K562 (cell line): ENCODE data around the gene GCN1. TPM values are rescaled to one million over a fixed set of nuclear protein-coding genes. Genes with fewer than 3 reads are reported as not detected.
A peak's percentile ranks its signal among the peaks of the same experiment; 100 is the strongest.

ENCODE experiments used
- HNRNPUL1 ChIP-seq: fragments of 200-400 bp; formaldehyde crosslinking; IDR thresholded peaks from 2 replicates; pipeline ENCODE4 v1.6.1; 2017; ENCODE audit warnings: low read length
- NEUROD1 ChIP-seq: fragments of 150-350 bp; IDR thresholded peaks from 2 replicates; pipeline ENCODE4 v1.6.1; 2014; ENCODE audit warnings: borderline replicate concordance, low read length, low read depth; ENCODE audit not compliant: partially characterized antibody
- TRIM24 ChIP-seq, 2 experiments: fragments of 450-650 bp; IDR thresholded peaks; 2 replicates each; pipeline ENCODE4 v1.6.1; 2016
- polyA plus RNA-seq, 8 experiments: library from polyadenylated mRNA; depleted of rRNA in 4 of 8; stranded (reverse) in 5 of 8; unstranded in 3 of 8; fragments of >200 nt; fragmentation: Nextera tagmentation in 2 of 8; fragmentation: Illumina TruSeq in 1 of 8; extraction: Ambion mirVana in 2 of 8; extraction: Trizol in 1 of 8; gene quantifications; 2 replicates each; pipeline versions ENCODE4 v1.2.1 to v1.2.3, GENCODE V29; 2011 to 2014; ENCODE audit warnings: inconsistent platforms in 1 of 8, missing spikeins in 1 of 8
- total RNA-seq, 7 experiments: library from RNA; depleted of rRNA in 6 of 7; stranded (reverse); fragments of >200 nt in 6 of 7; fragmentation: Illumina TruSeq in 2 of 7; extraction: Trizol in 2 of 7; gene quantifications; 2 replicates each; pipeline versions ENCODE4 v1.2.1 to v1.2.3, GENCODE V29; 2011 to 2021; ENCODE audit warnings: low replicate concordance in 1 of 7
- TF ChIP-seq, protein P1 (sequence below): IDR thresholded peaks from 3 replicates; pipeline ENCODE4 v1.6.1; 2011; ENCODE audit warnings: borderline replicate concordance, mild to moderate bottlenecking; ENCODE audit not compliant: insufficient read length, insufficient read depth
- TF ChIP-seq, protein P2 (sequence below): fragments of 250-450 bp; sonication (Bioruptor Pico); IDR thresholded peaks from 2 replicates; pipeline ENCODE4 v1.5.0; 2022; ENCODE audit warnings: mild to moderate bottlenecking
- TF ChIP-seq, protein P3 (sequence below): fragments of 250-450 bp; sonication (Bioruptor Pico); IDR thresholded peaks from 2 replicates; pipeline ENCODE4 v1.4.0; 2020; ENCODE audit warnings: mild to moderate bottlenecking
- TF ChIP-seq, protein P4 (sequence below): fragments of 150-350 bp; IDR thresholded peaks from 2 replicates; pipeline ENCODE4 v1.6.1; 2014; ENCODE audit warnings: low read depth, mild to moderate bottlenecking, low read length, borderline replicate concordance
- TF ChIP-seq, protein P5 (sequence below): sonication (generic); formaldehyde crosslinking; IDR thresholded peaks from 2 replicates; pipeline ENCODE4 v1.8.0; 2022; ENCODE audit warnings: missing genetic modification reagents, mild to moderate bottlenecking, moderate library complexity, borderline replicate concordance
- TF ChIP-seq, protein P6 (sequence below): fragments of 250-450 bp; sonication (Bioruptor Pico); IDR thresholded peaks from 2 replicates; pipeline ENCODE4 v1.5.1; 2021; ENCODE audit warnings: mild to moderate bottlenecking

The GCN1 gene
- total and polyA plus RNA-seq, 9 of the 15 experiments (the other 6 are each of a cell fraction or from before 2014, with no cell fraction given) = 11.9 to 190 (median 51.7) TPM

DNA sequence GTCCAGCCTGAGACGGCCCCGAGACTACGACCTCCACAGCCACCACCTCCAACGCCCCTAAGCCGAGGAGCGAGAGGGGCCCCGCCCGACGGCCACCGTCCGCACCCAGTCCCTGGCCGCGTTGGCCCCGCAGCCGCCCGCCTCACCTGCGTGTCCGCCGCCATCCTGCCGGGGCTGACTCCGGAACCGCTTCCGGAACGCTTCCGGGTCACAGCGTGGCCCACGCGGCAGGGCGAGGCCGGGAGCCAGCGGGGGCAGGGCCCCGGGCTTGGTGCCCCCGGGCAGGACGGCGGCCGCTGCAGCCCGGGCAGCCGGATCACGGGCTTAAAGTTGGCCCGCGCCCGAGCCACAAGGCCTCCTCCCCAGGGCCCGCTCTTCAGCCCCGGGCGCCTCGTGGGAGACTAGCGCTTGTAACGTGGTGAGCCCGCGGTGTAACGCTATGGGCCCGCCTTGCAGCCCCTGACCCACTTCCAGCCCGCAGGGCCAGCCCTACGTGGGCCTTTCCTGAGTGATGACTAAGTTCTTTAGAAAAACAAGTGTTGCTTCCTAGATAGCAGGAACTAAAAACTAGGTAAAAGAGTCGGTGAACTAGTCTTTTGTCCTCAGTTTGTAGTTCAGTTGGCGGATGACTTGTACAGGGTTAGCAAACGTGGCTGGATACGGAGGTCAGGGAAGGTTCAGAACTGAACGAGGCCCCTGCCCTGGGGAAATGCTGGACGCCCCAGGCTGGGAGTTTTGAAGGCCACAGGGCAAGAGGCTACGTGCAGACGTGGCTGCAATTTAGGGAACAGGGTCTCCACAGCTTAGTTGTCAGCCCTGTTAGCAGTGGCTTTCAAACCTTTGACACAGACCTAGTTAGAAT lies at the start of gene GCN1 (continued):
- TF ChIP-seq, protein P1, sequence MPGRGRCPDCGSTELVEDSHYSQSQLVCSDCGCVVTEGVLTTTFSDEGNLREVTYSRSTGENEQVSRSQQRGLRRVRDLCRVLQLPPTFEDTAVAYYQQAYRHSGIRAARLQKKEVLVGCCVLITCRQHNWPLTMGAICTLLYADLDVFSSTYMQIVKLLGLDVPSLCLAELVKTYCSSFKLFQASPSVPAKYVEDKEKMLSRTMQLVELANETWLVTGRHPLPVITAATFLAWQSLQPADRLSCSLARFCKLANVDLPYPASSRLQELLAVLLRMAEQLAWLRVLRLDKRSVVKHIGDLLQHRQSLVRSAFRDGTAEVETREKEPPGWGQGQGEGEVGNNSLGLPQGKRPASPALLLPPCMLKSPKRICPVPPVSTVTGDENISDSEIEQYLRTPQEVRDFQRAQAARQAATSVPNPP = no peak
- TF ChIP-seq HNRNPUL1 = no peak
- TF ChIP-seq, protein P2, sequence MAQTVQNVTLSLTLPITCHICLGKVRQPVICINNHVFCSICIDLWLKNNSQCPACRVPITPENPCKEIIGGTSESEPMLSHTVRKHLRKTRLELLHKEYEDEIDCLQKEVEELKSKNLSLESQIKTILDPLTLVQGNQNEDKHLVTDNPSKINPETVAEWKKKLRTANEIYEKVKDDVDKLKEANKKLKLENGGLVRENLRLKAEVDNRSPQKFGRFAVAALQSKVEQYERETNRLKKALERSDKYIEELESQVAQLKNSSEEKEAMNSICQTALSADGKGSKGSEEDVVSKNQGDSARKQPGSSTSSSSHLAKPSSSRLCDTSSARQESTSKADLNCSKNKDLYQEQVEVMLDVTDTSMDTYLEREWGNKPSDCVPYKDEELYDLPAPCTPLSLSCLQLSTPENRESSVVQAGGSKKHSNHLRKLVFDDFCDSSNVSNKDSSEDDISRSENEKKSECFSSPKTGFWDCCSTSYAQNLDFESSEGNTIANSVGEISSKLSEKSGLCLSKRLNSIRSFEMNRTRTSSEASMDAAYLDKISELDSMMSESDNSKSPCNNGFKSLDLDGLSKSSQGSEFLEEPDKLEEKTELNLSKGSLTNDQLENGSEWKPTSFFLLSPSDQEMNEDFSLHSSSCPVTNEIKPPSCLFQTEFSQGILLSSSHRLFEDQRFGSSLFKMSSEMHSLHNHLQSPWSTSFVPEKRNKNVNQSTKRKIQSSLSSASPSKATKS = no peak
- TF ChIP-seq NEUROD1 = peak; percentile 46
- TF ChIP-seq, protein P3, sequence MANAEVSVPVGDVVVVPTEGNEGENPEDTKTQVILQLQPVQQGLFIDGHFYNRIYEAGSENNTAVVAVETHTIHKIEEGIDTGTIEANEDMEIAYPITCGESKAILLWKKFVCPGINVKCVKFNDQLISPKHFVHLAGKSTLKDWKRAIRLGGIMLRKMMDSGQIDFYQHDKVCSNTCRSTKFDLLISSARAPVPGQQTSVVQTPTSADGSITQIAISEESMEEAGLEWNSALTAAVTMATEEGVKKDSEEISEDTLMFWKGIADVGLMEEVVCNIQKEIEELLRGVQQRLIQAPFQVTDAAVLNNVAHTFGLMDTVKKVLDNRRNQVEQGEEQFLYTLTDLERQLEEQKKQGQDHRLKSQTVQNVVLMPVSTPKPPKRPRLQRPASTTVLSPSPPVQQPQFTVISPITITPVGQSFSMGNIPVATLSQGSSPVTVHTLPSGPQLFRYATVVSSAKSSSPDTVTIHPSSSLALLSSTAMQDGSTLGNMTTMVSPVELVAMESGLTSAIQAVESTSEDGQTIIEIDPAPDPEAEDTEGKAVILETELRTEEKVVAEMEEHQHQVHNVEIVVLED = peak; percentile 56; the same call in 1 of the 2 replicates
- no peak for TF ChIP-seq TRIM24 (IDR thresholded peaks at IDR 0.05)
- TF ChIP-seq, protein P4, sequence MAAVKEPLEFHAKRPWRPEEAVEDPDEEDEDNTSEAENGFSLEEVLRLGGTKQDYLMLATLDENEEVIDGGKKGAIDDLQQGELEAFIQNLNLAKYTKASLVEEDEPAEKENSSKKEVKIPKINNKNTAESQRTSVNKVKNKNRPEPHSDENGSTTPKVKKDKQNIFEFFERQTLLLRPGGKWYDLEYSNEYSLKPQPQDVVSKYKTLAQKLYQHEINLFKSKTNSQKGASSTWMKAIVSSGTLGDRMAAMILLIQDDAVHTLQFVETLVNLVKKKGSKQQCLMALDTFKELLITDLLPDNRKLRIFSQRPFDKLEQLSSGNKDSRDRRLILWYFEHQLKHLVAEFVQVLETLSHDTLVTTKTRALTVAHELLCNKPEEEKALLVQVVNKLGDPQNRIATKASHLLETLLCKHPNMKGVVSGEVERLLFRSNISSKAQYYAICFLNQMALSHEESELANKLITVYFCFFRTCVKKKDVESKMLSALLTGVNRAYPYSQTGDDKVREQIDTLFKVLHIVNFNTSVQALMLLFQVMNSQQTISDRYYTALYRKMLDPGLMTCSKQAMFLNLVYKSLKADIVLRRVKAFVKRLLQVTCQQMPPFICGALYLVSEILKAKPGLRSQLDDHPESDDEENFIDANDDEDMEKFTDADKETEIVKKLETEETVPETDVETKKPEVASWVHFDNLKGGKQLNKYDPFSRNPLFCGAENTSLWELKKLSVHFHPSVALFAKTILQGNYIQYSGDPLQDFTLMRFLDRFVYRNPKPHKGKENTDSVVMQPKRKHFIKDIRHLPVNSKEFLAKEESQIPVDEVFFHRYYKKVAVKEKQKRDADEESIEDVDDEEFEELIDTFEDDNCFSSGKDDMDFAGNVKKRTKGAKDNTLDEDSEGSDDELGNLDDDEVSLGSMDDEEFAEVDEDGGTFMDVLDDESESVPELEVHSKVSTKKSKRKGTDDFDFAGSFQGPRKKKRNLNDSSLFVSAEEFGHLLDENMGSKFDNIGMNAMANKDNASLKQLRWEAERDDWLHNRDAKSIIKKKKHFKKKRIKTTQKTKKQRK = no peak
- TF ChIP-seq, protein P5, sequence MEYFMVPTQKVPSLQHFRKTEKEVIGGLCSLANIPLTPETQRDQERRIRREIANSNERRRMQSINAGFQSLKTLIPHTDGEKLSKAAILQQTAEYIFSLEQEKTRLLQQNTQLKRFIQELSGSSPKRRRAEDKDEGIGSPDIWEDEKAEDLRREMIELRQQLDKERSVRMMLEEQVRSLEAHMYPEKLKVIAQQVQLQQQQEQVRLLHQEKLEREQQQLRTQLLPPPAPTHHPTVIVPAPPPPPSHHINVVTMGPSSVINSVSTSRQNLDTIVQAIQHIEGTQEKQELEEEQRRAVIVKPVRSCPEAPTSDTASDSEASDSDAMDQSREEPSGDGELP (CRISPR knock-in tag) = peak; percentile 71
- TF ChIP-seq, protein P6, sequence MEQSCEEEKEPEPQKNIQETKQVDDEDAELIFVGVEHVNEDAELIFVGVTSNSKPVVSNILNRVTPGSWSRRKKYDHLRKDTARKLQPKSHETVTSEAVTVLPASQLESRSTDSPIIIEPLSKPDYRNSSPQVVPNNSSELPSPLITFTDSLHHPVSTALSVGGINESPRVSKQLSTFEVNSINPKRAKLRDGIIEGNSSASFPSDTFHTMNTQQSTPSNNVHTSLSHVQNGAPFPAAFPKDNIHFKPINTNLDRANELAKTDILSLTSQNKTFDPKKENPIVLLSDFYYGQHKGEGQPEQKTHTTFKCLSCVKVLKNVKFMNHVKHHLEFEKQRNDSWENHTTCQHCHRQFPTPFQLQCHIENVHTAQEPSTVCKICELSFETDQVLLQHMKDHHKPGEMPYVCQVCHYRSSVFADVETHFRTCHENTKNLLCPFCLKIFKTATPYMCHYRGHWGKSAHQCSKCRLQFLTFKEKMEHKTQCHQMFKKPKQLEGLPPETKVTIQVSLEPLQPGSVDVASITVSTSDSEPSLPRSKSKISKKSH = no peak
